SK-N-SH (cell line): ENCODE data around the gene ERC2. TPM values are rescaled to one million over a fixed set of nuclear protein-coding genes. Genes with fewer than 3 reads are reported as not detected.

Experiments used
- CTCF ChIA-PET: fragments of 300-600, 350-600 bp; formaldehyde crosslinking; extraction: SDS; loops from one replicate; lab custom pipeline; 2021; lab: Yijun Ruan, JAX
- POLR2A ChIA-PET: fragments of 350-600 bp; sonication (Branson Sonifier 250); formaldehyde crosslinking; extraction: SDS; loops from one replicate; lab custom pipeline; 2020; ENCODE audit warnings: antibody characterized with exemption, inconsistent platforms; lab: Yijun Ruan, JAX
- DNase-seq: peaks from one replicate; pipeline ENCODE4 v3.0.0; 2012
- H2AFZ ChIP-seq: fragments of 200-600 bp; sonication (generic); 2 replicates; pipeline ENCODE4 v1.8.1; 2016; ENCODE audit warnings: antibody characterized with exemption, mild to moderate bottlenecking, low read depth
- H3F3A ChIP-seq: fragments of 200-600 bp; sonication (generic); replicated peaks from 2 replicates; pipeline ENCODE3; 2016; ENCODE audit warnings: antibody characterized with exemption, mild to moderate bottlenecking; ENCODE audit not compliant: insufficient read depth
- H3K27ac ChIP-seq, 2 experiments: fragments of 200-500 bp in 1 of 2; fragments of 200-600 bp in 1 of 2; sonication (Bioruptor generic) in 1 of 2; sonication (generic), shearing (Covaris generic) in 1 of 2; 2 replicates each; pipeline versions ENCODE4 v1.5.1 to v1.6.1; 2014 to 2016; ENCODE audit warnings: low read depth in 2 of 2, inconsistent platforms in 1 of 2, low read length in 1 of 2, mild to moderate bottlenecking in 1 of 2, mixed read lengths in 1 of 2
- H3K27me3 ChIP-seq: fragments of 200-600 bp; sonication (generic), shearing (Covaris generic); 2 replicates; pipeline ENCODE4 v1.6.1; 2016; ENCODE audit warnings: mixed run types; ENCODE audit not compliant: insufficient read depth
- H3K36me3 ChIP-seq, 2 experiments: fragments of 200-500 bp in 1 of 2; fragments of 200-600 bp in 1 of 2; sonication (Bioruptor generic) in 1 of 2; sonication (generic) in 1 of 2; replicated peaks in 1 of 2; 2 replicates each; pipeline versions ENCODE3 to v1.5.1; 2014 to 2016; ENCODE audit warnings: low read length in 1 of 2, mild to moderate bottlenecking in 1 of 2; ENCODE audit not compliant: insufficient read depth in 2 of 2, control insufficient read depth in 1 of 2
- H3K4me1 ChIP-seq, 2 experiments: fragments of 200-500 bp in 1 of 2; fragments of 200-600 bp in 1 of 2; sonication (Bioruptor generic) in 1 of 2; sonication (generic), shearing (Covaris generic) in 1 of 2; 2 replicates each; pipeline versions ENCODE4 v1.5.1 to v1.6.1; 2014 to 2016; ENCODE audit warnings: low read depth in 1 of 2, low read length in 1 of 2, mixed run types in 1 of 2; ENCODE audit not compliant: insufficient read depth in 2 of 2, control insufficient read depth in 1 of 2
- H3K4me2 ChIP-seq: fragments of 200-600 bp; sonication (generic), shearing (Covaris generic); 2 replicates; pipeline ENCODE4 v1.6.1; 2017; ENCODE audit warnings: mixed run types
- H3K4me3 ChIP-seq, 2 experiments: fragments of 200-500 bp in 1 of 2; fragments of 200-600 bp in 1 of 2; sonication (Bioruptor generic) in 1 of 2; sonication (generic), shearing (Covaris generic) in 1 of 2; 2 replicates each; pipeline versions ENCODE4 v1.5.1 to v1.8.1; 2014 to 2016; ENCODE audit warnings: low read depth in 2 of 2, inconsistent platforms in 1 of 2, low read length in 1 of 2, mild to moderate bottlenecking in 1 of 2, mixed read lengths in 1 of 2, moderate library complexity in 1 of 2
- H3K79me2 ChIP-seq: fragments of 200-600 bp; sonication (generic); 2 replicates; pipeline ENCODE4 v1.8.1; 2017; ENCODE audit warnings: mild to moderate bottlenecking; ENCODE audit not compliant: insufficient read depth
- H3K9ac ChIP-seq: fragments of 200-600 bp; sonication (generic); 2 replicates; pipeline ENCODE4 v1.6.1; 2017; ENCODE audit warnings: mixed run types
- H3K9me2 ChIP-seq: fragments of 200-600 bp; sonication (generic); 2 replicates; pipeline ENCODE4 v1.6.1; 2017; ENCODE audit warnings: mixed run types
- H3K9me3 ChIP-seq: fragments of 200-600 bp; sonication (generic); 2 replicates; pipeline ENCODE4 v1.6.1; 2017; ENCODE audit warnings: mixed run types, mild to moderate bottlenecking, moderate library complexity
- H4K20me1 ChIP-seq: fragments of 200-600 bp; sonication (generic); 2 replicates; pipeline ENCODE4 v1.6.1; 2017; ENCODE audit warnings: mild to moderate bottlenecking, mixed run types; ENCODE audit not compliant: insufficient read depth
- CHD2 ChIP-seq: fragments of 150-350 bp; IDR thresholded peaks from 2 replicates; pipeline ENCODE4 v1.6.1; 2018; ENCODE audit warnings: low read length; ENCODE audit not compliant: partially characterized antibody
- ELF1 ChIP-seq: IDR thresholded peaks from 2 replicates; pipeline ENCODE4 v1.4.0; 2012
- FOSL2 ChIP-seq: IDR thresholded peaks from 2 replicates; pipeline ENCODE4 v1.4.0; 2012; ENCODE audit warnings: low read depth, mild to moderate bottlenecking, moderate library complexity, borderline replicate concordance
- FOXM1 ChIP-seq: IDR thresholded peaks from 2 replicates; pipeline ENCODE4 v1.4.0; 2012; ENCODE audit warnings: low read depth, mild to moderate bottlenecking
- GABPA ChIP-seq: IDR thresholded peaks from 2 replicates; pipeline ENCODE4 v1.4.0; 2012; ENCODE audit warnings: low read depth, mild to moderate bottlenecking
- GATA2 ChIP-seq: sonication (generic); formaldehyde crosslinking; IDR thresholded peaks from 2 replicates; pipeline ENCODE4 v1.5.0; 2020; ENCODE audit warnings: mild to moderate bottlenecking, missing genetic modification reagents
- JUND ChIP-seq: IDR thresholded peaks from 2 replicates; pipeline ENCODE4 v1.4.0; 2012
- MEF2A ChIP-seq: IDR thresholded peaks from 2 replicates; pipeline ENCODE4 v1.4.0; 2012; ENCODE audit warnings: low read depth, borderline replicate concordance
- MXI1 ChIP-seq: IDR thresholded peaks from 2 replicates; pipeline ENCODE4 v1.6.1; 2012; ENCODE audit warnings: mild to moderate bottlenecking, low read depth, low read length, improper control_type of control experiment
- NFIC ChIP-seq: IDR thresholded peaks from 2 replicates; pipeline ENCODE4 v1.4.0; 2012; ENCODE audit warnings: borderline replicate concordance
- POLR2AphosphoS5 ChIP-seq: IDR thresholded peaks from 2 replicates; pipeline ENCODE4 v1.6.1; 2012; ENCODE audit warnings: low read depth, low read length
- RCOR1 ChIP-seq: fragments of 150-350 bp; IDR thresholded peaks from 2 replicates; pipeline ENCODE4 v1.6.1; 2017; ENCODE audit warnings: antibody characterized with exemption, low read length
- RFX5 ChIP-seq: IDR thresholded peaks from 2 replicates; pipeline ENCODE4 v1.6.1; 2012; ENCODE audit warnings: mild to moderate bottlenecking, improper control_type of control experiment, low read length
- SMC3 ChIP-seq: IDR thresholded peaks from 2 replicates; pipeline ENCODE4 v1.6.1; 2012; ENCODE audit warnings: low read depth, low read length, improper control_type of control experiment
- TAF1 ChIP-seq: IDR thresholded peaks from 2 replicates; pipeline ENCODE4 v1.6.1; 2012; ENCODE audit warnings: low read depth, mild to moderate bottlenecking, low read length, moderate library complexity, borderline replicate concordance
- TCF12 ChIP-seq: IDR thresholded peaks from 2 replicates; pipeline ENCODE4 v1.4.0; 2012
- YY1 ChIP-seq: IDR thresholded peaks from 2 replicates; pipeline ENCODE4 v1.4.0; 2012; ENCODE audit warnings: low read depth, mild to moderate bottlenecking
- whole genome bisulfite sequencing: methylation state at CpG from one replicate; pipeline ENCODE4 v1.1.6; 2017; ENCODE audit warnings: low lambda C conversion rate; 5-methylcytosine and 5-hydroxymethylcytosine counted together
- polyA plus RNA-seq, 3 experiments: library from polyadenylated mRNA; depleted of rRNA; stranded (reverse); fragments of >200 nt; gene quantifications; 2 replicates each; pipeline ENCODE4 v1.2.3, GENCODE V29; 2012
- TF ChIP-seq, protein P1 (sequence below): fragments of 200-600 bp; sonication (generic); IDR thresholded peaks from 2 replicates; pipeline ENCODE4 v1.6.1; 2017; ENCODE audit warnings: antibody characterized with exemption, mild to moderate bottlenecking, moderate library complexity
- TF ChIP-seq, protein P2 (sequence below): IDR thresholded peaks from 2 replicates; pipeline ENCODE4 v1.4.0; 2012; ENCODE audit warnings: low read depth, borderline replicate concordance
- TF ChIP-seq, protein P3 (sequence below): fragments of 150-350 bp; IDR thresholded peaks from 2 replicates; pipeline ENCODE4 v1.6.1; 2016; ENCODE audit warnings: mild to moderate bottlenecking, low read depth, low read length
- TF ChIP-seq, protein P4 (sequence below): IDR thresholded peaks from 2 replicates; pipeline ENCODE4 v1.6.1; 2012; ENCODE audit warnings: mild to moderate bottlenecking, low read depth, low read length, moderate library complexity

Gene ERC2
- polyA plus RNA-seq, 1 of the 3 experiments (the other 2 are of a cell fraction): 1.6 TPM

DNA sequence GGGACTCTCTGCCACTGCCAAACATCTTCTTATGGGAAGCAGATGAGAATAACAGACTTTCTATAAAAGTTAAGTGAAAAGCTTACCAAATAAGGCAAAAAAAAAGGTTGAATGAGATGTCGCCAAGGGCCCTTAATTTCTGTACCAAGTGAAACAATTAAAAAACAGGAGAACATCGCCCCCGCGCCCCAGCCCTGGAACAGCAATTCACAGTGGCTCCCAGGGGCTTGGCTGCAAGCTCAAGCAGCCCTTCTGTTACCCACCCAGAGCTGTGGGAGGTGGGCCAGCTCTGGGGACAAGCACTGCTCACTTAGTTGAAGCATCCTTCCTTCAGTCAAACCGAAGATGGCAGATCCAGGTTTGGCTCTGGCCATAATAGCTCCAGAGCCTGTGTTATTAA, 208.0 kb downstream of the ERC2 start:
- Histone ChIP-seq H3K4me3 (no peak overlapping the region), H4K20me1 (no peaks in the 10 kb centered on the region), H3K27me3 (no peaks in the 10 kb centered on the region), H3K27ac (no peak overlapping the region), H3K79me2 (no peaks in the 10 kb centered on the region), H3F3A (no peaks in the 10 kb centered on the region), H3K36me3 (no peaks in the 10 kb centered on the region), H3K9me2 (no peaks in the 10 kb centered on the region), H3K4me2 (no peak overlapping the region), H3K9ac (no peak overlapping the region), H2AFZ (no peak overlapping the region), H3K4me1 (peaks cover 0 to 4% of the 10 kb centered on the region in 2 experiments; a peak in 1 of 4 replicates), H3K9me3 (peaks cover 4% of the 10 kb centered on the region; the same call in 1 of the 2 replicates)
- 83% methylated on average over 5 of the region's 5 CpGs for WGBS
- TF ChIP-seq, protein P1, sequence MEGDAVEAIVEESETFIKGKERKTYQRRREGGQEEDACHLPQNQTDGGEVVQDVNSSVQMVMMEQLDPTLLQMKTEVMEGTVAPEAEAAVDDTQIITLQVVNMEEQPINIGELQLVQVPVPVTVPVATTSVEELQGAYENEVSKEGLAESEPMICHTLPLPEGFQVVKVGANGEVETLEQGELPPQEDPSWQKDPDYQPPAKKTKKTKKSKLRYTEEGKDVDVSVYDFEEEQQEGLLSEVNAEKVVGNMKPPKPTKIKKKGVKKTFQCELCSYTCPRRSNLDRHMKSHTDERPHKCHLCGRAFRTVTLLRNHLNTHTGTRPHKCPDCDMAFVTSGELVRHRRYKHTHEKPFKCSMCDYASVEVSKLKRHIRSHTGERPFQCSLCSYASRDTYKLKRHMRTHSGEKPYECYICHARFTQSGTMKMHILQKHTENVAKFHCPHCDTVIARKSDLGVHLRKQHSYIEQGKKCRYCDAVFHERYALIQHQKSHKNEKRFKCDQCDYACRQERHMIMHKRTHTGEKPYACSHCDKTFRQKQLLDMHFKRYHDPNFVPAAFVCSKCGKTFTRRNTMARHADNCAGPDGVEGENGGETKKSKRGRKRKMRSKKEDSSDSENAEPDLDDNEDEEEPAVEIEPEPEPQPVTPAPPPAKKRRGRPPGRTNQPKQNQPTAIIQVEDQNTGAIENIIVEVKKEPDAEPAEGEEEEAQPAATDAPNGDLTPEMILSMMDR: no peak
- TF ChIP-seq SMC3: no peak
- no peak for TF ChIP-seq NFIC
- TF ChIP-seq, protein P2, sequence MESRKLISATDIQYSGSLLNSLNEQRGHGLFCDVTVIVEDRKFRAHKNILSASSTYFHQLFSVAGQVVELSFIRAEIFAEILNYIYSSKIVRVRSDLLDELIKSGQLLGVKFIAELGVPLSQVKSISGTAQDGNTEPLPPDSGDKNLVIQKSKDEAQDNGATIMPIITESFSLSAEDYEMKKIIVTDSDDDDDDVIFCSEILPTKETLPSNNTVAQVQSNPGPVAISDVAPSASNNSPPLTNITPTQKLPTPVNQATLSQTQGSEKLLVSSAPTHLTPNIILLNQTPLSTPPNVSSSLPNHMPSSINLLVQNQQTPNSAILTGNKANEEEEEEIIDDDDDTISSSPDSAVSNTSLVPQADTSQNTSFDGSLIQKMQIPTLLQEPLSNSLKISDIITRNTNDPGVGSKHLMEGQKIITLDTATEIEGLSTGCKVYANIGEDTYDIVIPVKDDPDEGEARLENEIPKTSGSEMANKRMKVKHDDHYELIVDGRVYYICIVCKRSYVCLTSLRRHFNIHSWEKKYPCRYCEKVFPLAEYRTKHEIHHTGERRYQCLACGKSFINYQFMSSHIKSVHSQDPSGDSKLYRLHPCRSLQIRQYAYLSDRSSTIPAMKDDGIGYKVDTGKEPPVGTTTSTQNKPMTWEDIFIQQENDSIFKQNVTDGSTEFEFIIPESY: no peak
- no peak for TF ChIP-seq ELF1
- TF ChIP-seq FOXM1: no peak
- DNase-seq: no peak
- POLR2A ChIA-PET: interaction anchor here (0.6 kb wide), 1 partner anchor 24 kb away, joined by 3 read pairs; no protein-coding TSS in a partner anchor
- CTCF ChIA-PET: interaction anchor here (0.7 to 5.0 kb wide), 8 partner anchors 8 to 1390 kb away, joined by 3 to 47 read pairs (median 4); no protein-coding TSS in a partner anchor

DNA sequence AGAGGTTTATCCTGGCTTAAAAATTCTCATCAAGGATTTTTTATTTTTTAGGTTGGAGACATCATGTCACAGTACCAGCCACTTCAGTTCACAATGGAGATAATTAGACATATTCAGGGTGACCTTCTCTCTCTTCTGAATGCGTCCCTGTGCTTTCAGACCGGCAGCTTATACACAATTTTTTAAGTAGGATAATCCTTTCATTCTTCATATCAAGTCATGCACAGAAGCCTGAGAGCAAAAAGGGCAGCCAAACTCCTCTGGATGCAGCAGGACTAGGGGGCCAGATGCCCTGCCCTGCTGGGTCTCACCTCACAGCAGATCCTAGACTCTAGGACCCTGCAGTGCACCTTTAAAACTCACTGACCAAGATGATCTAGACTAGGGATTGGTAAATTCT, 210.4 kb downstream of the ERC2 start:
- Histone ChIP-seq H3K9me2 (no peaks in the 10 kb centered on the region), H3K4me1 (peaks cover 0 to 4% of the 10 kb centered on the region in 2 experiments; a peak in 1 of 4 replicates), H2AFZ (no peak overlapping the region), H3K9ac (no peak overlapping the region), H3K27me3 (no peaks in the 10 kb centered on the region)
- CTCF ChIA-PET: interaction anchor here (1.1 kb wide), 1 partner anchor 10 kb away, joined by 3 read pairs; no protein-coding TSS in a partner anchor
- no peak for TF ChIP-seq POLR2AphosphoS5
- TF ChIP-seq RCOR1: no peak
- no peak for TF ChIP-seq CHD2
- TF ChIP-seq, protein P3, sequence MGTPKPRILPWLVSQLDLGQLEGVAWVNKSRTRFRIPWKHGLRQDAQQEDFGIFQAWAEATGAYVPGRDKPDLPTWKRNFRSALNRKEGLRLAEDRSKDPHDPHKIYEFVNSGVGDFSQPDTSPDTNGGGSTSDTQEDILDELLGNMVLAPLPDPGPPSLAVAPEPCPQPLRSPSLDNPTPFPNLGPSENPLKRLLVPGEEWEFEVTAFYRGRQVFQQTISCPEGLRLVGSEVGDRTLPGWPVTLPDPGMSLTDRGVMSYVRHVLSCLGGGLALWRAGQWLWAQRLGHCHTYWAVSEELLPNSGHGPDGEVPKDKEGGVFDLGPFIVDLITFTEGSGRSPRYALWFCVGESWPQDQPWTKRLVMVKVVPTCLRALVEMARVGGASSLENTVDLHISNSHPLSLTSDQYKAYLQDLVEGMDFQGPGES: no peak
- no peak for TF ChIP-seq TCF12
- no peak for TF ChIP-seq FOSL2
- TF ChIP-seq MXI1: no peak
- TF ChIP-seq RFX5: no peak
- no peak for TF ChIP-seq JUND
- TF ChIP-seq, protein P4, sequence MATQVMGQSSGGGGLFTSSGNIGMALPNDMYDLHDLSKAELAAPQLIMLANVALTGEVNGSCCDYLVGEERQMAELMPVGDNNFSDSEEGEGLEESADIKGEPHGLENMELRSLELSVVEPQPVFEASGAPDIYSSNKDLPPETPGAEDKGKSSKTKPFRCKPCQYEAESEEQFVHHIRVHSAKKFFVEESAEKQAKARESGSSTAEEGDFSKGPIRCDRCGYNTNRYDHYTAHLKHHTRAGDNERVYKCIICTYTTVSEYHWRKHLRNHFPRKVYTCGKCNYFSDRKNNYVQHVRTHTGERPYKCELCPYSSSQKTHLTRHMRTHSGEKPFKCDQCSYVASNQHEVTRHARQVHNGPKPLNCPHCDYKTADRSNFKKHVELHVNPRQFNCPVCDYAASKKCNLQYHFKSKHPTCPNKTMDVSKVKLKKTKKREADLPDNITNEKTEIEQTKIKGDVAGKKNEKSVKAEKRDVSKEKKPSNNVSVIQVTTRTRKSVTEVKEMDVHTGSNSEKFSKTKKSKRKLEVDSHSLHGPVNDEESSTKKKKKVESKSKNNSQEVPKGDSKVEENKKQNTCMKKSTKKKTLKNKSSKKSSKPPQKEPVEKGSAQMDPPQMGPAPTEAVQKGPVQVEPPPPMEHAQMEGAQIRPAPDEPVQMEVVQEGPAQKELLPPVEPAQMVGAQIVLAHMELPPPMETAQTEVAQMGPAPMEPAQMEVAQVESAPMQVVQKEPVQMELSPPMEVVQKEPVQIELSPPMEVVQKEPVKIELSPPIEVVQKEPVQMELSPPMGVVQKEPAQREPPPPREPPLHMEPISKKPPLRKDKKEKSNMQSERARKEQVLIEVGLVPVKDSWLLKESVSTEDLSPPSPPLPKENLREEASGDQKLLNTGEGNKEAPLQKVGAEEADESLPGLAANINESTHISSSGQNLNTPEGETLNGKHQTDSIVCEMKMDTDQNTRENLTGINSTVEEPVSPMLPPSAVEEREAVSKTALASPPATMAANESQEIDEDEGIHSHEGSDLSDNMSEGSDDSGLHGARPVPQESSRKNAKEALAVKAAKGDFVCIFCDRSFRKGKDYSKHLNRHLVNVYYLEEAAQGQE: no peak
- no peak for TF ChIP-seq GABPA
- no peak for TF ChIP-seq YY1
- TF ChIP-seq MEF2A: no peak
- no peak for TF ChIP-seq TAF1
- TF ChIP-seq GATA2 (CRISPR knock-in tag): no peak
- TF ChIP-seq, all 33 proteins: peak for 0
- H3K4me3 ChIP-seq: no peak overlapping the region
- no peaks in the 10 kb centered on the region for H3F3A ChIP-seq
- H3K9me3 ChIP-seq: no peaks in the 10 kb centered on the region
- POLR2A ChIA-PET: no interaction called here
- H3K36me3 ChIP-seq: no peaks in the 10 kb centered on the region
- no peak overlapping the region for H3K4me2 ChIP-seq
- no peak overlapping the region for H3K27ac ChIP-seq
- no peak for DNase-seq
- no peaks in the 10 kb centered on the region for H3K79me2 ChIP-seq
- WGBS: 84% methylated on average over 2 of the region's 2 CpGs
- H4K20me1 ChIP-seq: no peaks in the 10 kb centered on the region
